Posterior vena cava (tissue), 2 donors: ENCODE measurements around the gene EIF4G3. TPM values are rescaled to one million over a fixed set of nuclear protein-coding genes. Genes with fewer than 3 reads are reported as not detected.
"Not testable (repeated sequence)": the region's sequence is repeated elsewhere in the genome, so short reads cannot be mapped to it uniquely, and the experiment has no call there.

Experiments
- DNase-seq: peaks from one replicate; pipeline ENCODE4 v3.0.0-alpha.2; 2020; ENCODE audit warnings: low spot score
- intact Hi-C, 2 donors: fragments of 100-400 bp; cut with DNase I; formaldehyde crosslinking; loops; one replicate each; pipeline versions ENCODE4 v1.14.1 to v1.14.2; 2022 to 2023
- total RNA-seq, 2 donors: library from RNA; stranded (reverse); fragmentation: NEBNext Ultra II Directional; extraction: Animal tissue kit (Norgen Biotek cat#: 25700); gene quantifications; one replicate each; pipeline ENCODE4 v1.2.1, GENCODE V29; 2021
- donor health status: DM: yes; HTN: yes; CAD: no.
- donor health status: DM: yes; HTN: yes; CAD: no.

The EIF4G3 gene
- total RNA-seq, 2 donors from 2014 or later, result 54.7 to 56.6 TPM

- no peak for DNase-seq
- intact Hi-C loops, result loop anchor here in 1 of 2 donors (10.0 kb wide), 1 partner anchor 78 kb away; no protein-coding TSS in a partner anchor
Observed at GRCh38 chr1:21162740-21163464, 13.8 kb downstream of the EIF4G3 start.

GRCh38 chr1:21161842-21162241, 14.9 kb downstream of the EIF4G3 start:
- no peak for DNase-seq
- intact Hi-C loops, result loop anchor here in 1 of 2 donors (10.0 kb wide), 1 partner anchor 77 kb away; no protein-coding TSS in a partner anchor

GRCh38 chr1:21160263-21160796, 16.4 kb downstream of the EIF4G3 start:
- intact Hi-C loops, result loop anchor here in 1 of 2 donors (10.0 kb wide), 1 partner anchor 76 kb away; no protein-coding TSS in a partner anchor
- no peak for DNase-seq

GRCh38 chr1:21157868-21158267, 18.8 kb downstream of the EIF4G3 start:
- intact Hi-C loops, result no loop called here
- DNase-seq, result no peak

- intact Hi-C loops, result no loop called here
- no peak for DNase-seq
Observed at GRCh38 chr1:21157054-21157453, 19.6 kb downstream of the EIF4G3 start.

GRCh38 chr1:21156019-21156418, 20.7 kb downstream of the EIF4G3 start:
- intact Hi-C loops, result no loop called here
- no peak for DNase-seq

GRCh38 chr1:21154717-21155116, 22.0 kb downstream of the EIF4G3 start:
- no peak for DNase-seq
- intact Hi-C loops, result no loop called here

- intact Hi-C loops, result no loop called here
- DNase-seq, result no peak
Observed at GRCh38 chr1:21153388-21153787, 23.3 kb downstream of the EIF4G3 start.

GRCh38 chr1:21152423-21153100, 24.1 kb downstream of the EIF4G3 start:
- intact Hi-C loops, result no loop called here
- no peak for DNase-seq

GRCh38 chr1:21149855-21150432, 26.8 kb downstream of the EIF4G3 start:
- DNase-seq, result no peak
- intact Hi-C loops, result no loop called here

GRCh38 chr1:21149430-21149854, 27.3 kb downstream of the EIF4G3 start:
- intact Hi-C loops, result no loop called here
- DNase-seq, result no peak

GRCh38 chr1:21143752-21144151, 32.9 kb downstream of the EIF4G3 start:
- DNase-seq, result no peak
- intact Hi-C loops, result no loop called here

- no peak for DNase-seq
- intact Hi-C loops, result no loop called here
Observed at GRCh38 chr1:21143138-21143537, 33.6 kb downstream of the EIF4G3 start.

- DNase-seq, result no peak
- intact Hi-C loops, result no loop called here
Observed at GRCh38 chr1:21141030-21141429, 35.7 kb downstream of the EIF4G3 start.

- intact Hi-C loops, result no loop called here
- DNase-seq, result no peak
Observed at GRCh38 chr1:21139601-21140000, 37.1 kb downstream of the EIF4G3 start.

GRCh38 chr1:21136344-21136743, 40.4 kb downstream of the EIF4G3 start:
- not testable (repeated sequence) for DNase-seq

GRCh38 chr1:21131200-21131599, 45.5 kb downstream of the EIF4G3 start:
- intact Hi-C loops, result no loop called here
- no peak for DNase-seq

More at GRCh38 chr1:21136344-21136743, 40.4 kb downstream of the EIF4G3 start:
- intact Hi-C loops, result not testable (repeated sequence)

- intact Hi-C loops, result no loop called here
- DNase-seq, result no peak
Observed at GRCh38 chr1:21129407-21129806, 47.3 kb downstream of the EIF4G3 start.

- DNase-seq, result no peak
- intact Hi-C loops, result no loop called here
Observed at GRCh38 chr1:21126324-21126723, 50.4 kb downstream of the EIF4G3 start.

GRCh38 chr1:21124846-21125245, 51.9 kb downstream of the EIF4G3 start:
- intact Hi-C loops, result no loop called here
- DNase-seq, result no peak
